Ishikawa (cell line): ENCODE data around the gene SRGAP1.

Experiments
- TCF12 ChIP-seq: IDR thresholded peaks from 2 replicates; pipeline ENCODE4 v1.6.1; 2012; ENCODE audit warnings: low read depth
- USF1 ChIP-seq: IDR thresholded peaks from 2 replicates; pipeline ENCODE4 v1.6.1; 2012
- TF ChIP-seq, protein P1 (sequence below): IDR thresholded peaks from 2 replicates; pipeline ENCODE4 v1.6.1; 2012; ENCODE audit warnings: low read depth, mild to moderate bottlenecking

GRCh38 chr12:64072916-64073575 lies 228.5 kb downstream of the SRGAP1 start:
- TF ChIP-seq, protein P1, sequence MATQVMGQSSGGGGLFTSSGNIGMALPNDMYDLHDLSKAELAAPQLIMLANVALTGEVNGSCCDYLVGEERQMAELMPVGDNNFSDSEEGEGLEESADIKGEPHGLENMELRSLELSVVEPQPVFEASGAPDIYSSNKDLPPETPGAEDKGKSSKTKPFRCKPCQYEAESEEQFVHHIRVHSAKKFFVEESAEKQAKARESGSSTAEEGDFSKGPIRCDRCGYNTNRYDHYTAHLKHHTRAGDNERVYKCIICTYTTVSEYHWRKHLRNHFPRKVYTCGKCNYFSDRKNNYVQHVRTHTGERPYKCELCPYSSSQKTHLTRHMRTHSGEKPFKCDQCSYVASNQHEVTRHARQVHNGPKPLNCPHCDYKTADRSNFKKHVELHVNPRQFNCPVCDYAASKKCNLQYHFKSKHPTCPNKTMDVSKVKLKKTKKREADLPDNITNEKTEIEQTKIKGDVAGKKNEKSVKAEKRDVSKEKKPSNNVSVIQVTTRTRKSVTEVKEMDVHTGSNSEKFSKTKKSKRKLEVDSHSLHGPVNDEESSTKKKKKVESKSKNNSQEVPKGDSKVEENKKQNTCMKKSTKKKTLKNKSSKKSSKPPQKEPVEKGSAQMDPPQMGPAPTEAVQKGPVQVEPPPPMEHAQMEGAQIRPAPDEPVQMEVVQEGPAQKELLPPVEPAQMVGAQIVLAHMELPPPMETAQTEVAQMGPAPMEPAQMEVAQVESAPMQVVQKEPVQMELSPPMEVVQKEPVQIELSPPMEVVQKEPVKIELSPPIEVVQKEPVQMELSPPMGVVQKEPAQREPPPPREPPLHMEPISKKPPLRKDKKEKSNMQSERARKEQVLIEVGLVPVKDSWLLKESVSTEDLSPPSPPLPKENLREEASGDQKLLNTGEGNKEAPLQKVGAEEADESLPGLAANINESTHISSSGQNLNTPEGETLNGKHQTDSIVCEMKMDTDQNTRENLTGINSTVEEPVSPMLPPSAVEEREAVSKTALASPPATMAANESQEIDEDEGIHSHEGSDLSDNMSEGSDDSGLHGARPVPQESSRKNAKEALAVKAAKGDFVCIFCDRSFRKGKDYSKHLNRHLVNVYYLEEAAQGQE: no peak
- TF ChIP-seq TCF12 (no peak), USF1 (no peak)
